Endometrial microvascular endothelial cells (primary cell): ENCODE measurements around the gene NCAPH2. TPM values are rescaled to one million over a fixed set of nuclear protein-coding genes. Genes with fewer than 3 reads are reported as not detected.
"Not testable (repeated sequence)": the region's sequence is repeated elsewhere in the genome, so short reads cannot be mapped to it uniquely, and the experiment has no call there.

Experiments
- in situ Hi-C: cut with HindIII; loops from 2 replicates; pipeline ENCODE4 v1.10.0; 2017; ENCODE audit warnings: low sequenced_read_pairs, low pct_unique_long_range_greater_than_20kb; ENCODE audit errors: inconsistent ontology term
- total RNA-seq: library from RNA; depleted of rRNA; stranded (reverse); fragments of >200 nt; gene quantifications from one replicate; pipeline ENCODE4 v1.2.3, GENCODE V29; 2015; ENCODE audit errors: inconsistent ontology term

NCAPH2 gene
- total RNA-seq, 1 donor from 2014 or later, result 53.9 TPM

- in situ Hi-C loops, result no loop called here
Observed at GRCh38 chr22:50526834-50527801, 19.1 kb downstream of the NCAPH2 start.

- in situ Hi-C loops, result no loop called here
Observed at GRCh38 chr22:50527921-50528681, 20.1 kb downstream of the NCAPH2 start.

GRCh38 chr22:50528682-50529415, 20.8 kb downstream of the NCAPH2 start:
- in situ Hi-C loops, result no loop called here

- in situ Hi-C loops, result no loop called here
Observed at GRCh38 chr22:50529416-50529896, 21.4 kb downstream of the NCAPH2 start.

GRCh38 chr22:50529897-50530579, 22.0 kb downstream of the NCAPH2 start, which contains the start of gene TYMP:
TYMP (minus strand) TSS chr22:50530012; CDS start chr22:50529709, 303 bp downstream.
- in situ Hi-C loops, result no loop called here

GRCh38 chr22:50530580-50530876, 22.5 kb downstream of the NCAPH2 start:
- in situ Hi-C loops, result no loop called here

GRCh38 chr22:50530877-50531545, 23.0 kb downstream of the NCAPH2 start:
- in situ Hi-C loops, result no loop called here

- in situ Hi-C loops, result no loop called here
Observed at GRCh38 chr22:50531546-50531961, 23.5 kb downstream of the NCAPH2 start.

- in situ Hi-C loops, result no loop called here
Observed at GRCh38 chr22:50531962-50532674, 24.1 kb downstream of the NCAPH2 start.

- in situ Hi-C loops, result no loop called here
Observed at GRCh38 chr22:50532824-50533796, 25.1 kb downstream of the NCAPH2 start.

GRCh38 chr22:50533856-50534711, 26.1 kb downstream of the NCAPH2 start:
- in situ Hi-C loops, result not testable (repeated sequence)

- in situ Hi-C loops, result no loop called here
Observed at GRCh38 chr22:50535113-50535512, 27.1 kb downstream of the NCAPH2 start.

GRCh38 chr22:50536226-50536625, 28.2 kb downstream of the NCAPH2 start:
- in situ Hi-C loops, result no loop called here

GRCh38 chr22:50537765-50538164, 29.7 kb downstream of the NCAPH2 start:
- in situ Hi-C loops, result no loop called here

- in situ Hi-C loops, result no loop called here
Observed at GRCh38 chr22:50540381-50540780, 32.4 kb downstream of the NCAPH2 start.

GRCh38 chr22:50541667-50542026, 33.6 kb downstream of the NCAPH2 start:
- in situ Hi-C loops, result not testable (repeated sequence)
